ENCODE measurements around the gene APP.

APP gene

GRCh38 chr21:25904044-25904695 is 266.4 kb downstream of the APP start:
- in situ Hi-C loops (cut with MboI; ENCODE audit: low pct_unique_long_range_greater_than_20kb, low sequenced_read_pairs, unreplicated experiment), result no loop called here
- no peak for TF ChIP-seq CTCF (IDR thresholded peaks at IDR 0.05; ENCODE audit: extremely low read depth, insufficient read depth, missing control alignments)
- DNase-seq (ENCODE audit: low spot score), result no peak

GRCh38 chr21:25903607-25904006 is 267.0 kb downstream of the APP start:
- in situ Hi-C loops (cut with MboI; ENCODE audit: low pct_unique_long_range_greater_than_20kb, low sequenced_read_pairs, unreplicated experiment), result no loop called here
- TF ChIP-seq CTCF (IDR thresholded peaks at IDR 0.05; ENCODE audit: extremely low read depth, insufficient read depth, missing control alignments), result no peak
- DNase-seq (ENCODE audit: low spot score), result no peak

GRCh38 chr21:25901330-25901979 is 269.1 kb downstream of the APP start:
- no peak for DNase-seq (ENCODE audit: low spot score)
- no peak for TF ChIP-seq CTCF (IDR thresholded peaks at IDR 0.05; ENCODE audit: extremely low read depth, insufficient read depth, missing control alignments)
- in situ Hi-C loops (cut with MboI; ENCODE audit: low pct_unique_long_range_greater_than_20kb, low sequenced_read_pairs, unreplicated experiment), result no loop called here

GRCh38 chr21:25898671-25899070 is 271.9 kb downstream of the APP start:
- no peak for DNase-seq (ENCODE audit: low spot score)
- no peak for TF ChIP-seq CTCF (IDR thresholded peaks at IDR 0.05; ENCODE audit: extremely low read depth, insufficient read depth, missing control alignments)
- in situ Hi-C loops (cut with MboI; ENCODE audit: low pct_unique_long_range_greater_than_20kb, low sequenced_read_pairs, unreplicated experiment), result loop anchor here (25.0 kb wide), 2 partner anchors 264 to 814 kb away; partner anchors contain the start of gene APP

DNA sequence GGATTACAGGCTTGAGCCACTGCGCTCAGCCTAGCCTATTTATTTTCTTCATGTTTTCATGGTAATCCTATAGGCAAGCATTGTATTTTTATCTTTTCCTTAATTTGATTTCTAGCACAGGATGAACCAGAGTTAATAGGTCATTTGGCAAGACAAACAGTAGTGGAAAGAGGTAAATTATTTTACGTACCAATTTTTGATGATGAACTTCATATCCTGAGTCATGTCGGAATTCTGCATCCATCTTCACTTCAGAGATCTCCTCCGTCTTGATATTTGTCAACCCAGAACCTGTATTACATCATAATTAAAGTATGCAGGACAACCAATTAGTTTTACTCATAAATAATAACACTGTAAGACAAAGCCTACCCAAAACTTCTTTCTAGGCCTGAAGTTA is 273.2 kb downstream of the APP start:
- TF ChIP-seq CTCF (IDR thresholded peaks at IDR 0.05; ENCODE audit: extremely low read depth, insufficient read depth, missing control alignments), result no peak
- DNase-seq (ENCODE audit: low spot score), result no peak
- in situ Hi-C loops (cut with MboI; ENCODE audit: low pct_unique_long_range_greater_than_20kb, low sequenced_read_pairs, unreplicated experiment), result loop anchor here (25.0 kb wide), 2 partner anchors 265 to 815 kb away; partner anchors contain the start of gene APP

- TF ChIP-seq CTCF (IDR thresholded peaks at IDR 0.05; ENCODE audit: extremely low read depth, insufficient read depth, missing control alignments), result no peak
Observed at GRCh38 chr21:25896501-25897056, 274.0 kb downstream of the APP start.

More at GRCh38 chr21:25896501-25897056, 274.0 kb downstream of the APP start:
- DNase-seq (ENCODE audit: low spot score), result no peak
- in situ Hi-C loops (cut with MboI; ENCODE audit: low pct_unique_long_range_greater_than_20kb, low sequenced_read_pairs, unreplicated experiment), result loop anchor here (25.0 kb wide), 2 partner anchors 266 to 816 kb away; partner anchors contain the start of gene APP

Measured in GM13977 (cell line).